SHP77 treated with DMSO at 0.1 percent for 48 hours (cell line): ENCODE results near the gene PLLP.
"Not testable (repeated sequence)": the region's sequence is repeated elsewhere in the genome, so short reads cannot be mapped to it uniquely, and the experiment has no call there.

Experiments
- DNase-seq: peaks from one replicate; lab custom pipeline; 2025; lab: John Stamatoyannopoulos, UW

The PLLP gene

GRCh38 chr16:57273359-57273758 is 11.1 kb downstream of the PLLP start:
- no peak for DNase-seq

- DNase-seq, result no peak
Measured at GRCh38 chr16:57271867-57272495, 12.5 kb downstream of the PLLP start.

- DNase-seq, result no peak
Measured at GRCh38 chr16:57271063-57271345, 13.5 kb downstream of the PLLP start.

GRCh38 chr16:57270221-57271062 is 14.0 kb downstream of the PLLP start:
- DNase-seq, result no peak

- no peak for DNase-seq
Measured at GRCh38 chr16:57268804-57269800, 15.4 kb downstream of the PLLP start.

GRCh38 chr16:57267343-57267742 is 17.1 kb downstream of the PLLP start:
- DNase-seq, result not testable (repeated sequence)

GRCh38 chr16:57266531-57267260 is 17.8 kb downstream of the PLLP start:
- DNase-seq, result no peak

GRCh38 chr16:57265850-57266530 is 18.5 kb downstream of the PLLP start:
- DNase-seq, result no peak

- no peak for DNase-seq
Measured at GRCh38 chr16:57264950-57265371, 19.5 kb downstream of the PLLP start.

GRCh38 chr16:57264381-57264780 is 20.1 kb downstream of the PLLP start:
- no peak for DNase-seq

GRCh38 chr16:57263541-57264351 is 20.7 kb downstream of the PLLP start:
- DNase-seq, result no peak

- DNase-seq, result no peak
Measured at GRCh38 chr16:57262841-57263540, 21.5 kb downstream of the PLLP start.

GRCh38 chr16:57261806-57262205 is 22.7 kb downstream of the PLLP start:
- no peak for DNase-seq

- no peak for DNase-seq
Measured at GRCh38 chr16:57260294-57260929, 24.1 kb downstream of the PLLP start.

- no peak for DNase-seq
Measured at GRCh38 chr16:57258910-57259475, 25.5 kb downstream of the PLLP start.

- DNase-seq, result no peak
Measured at GRCh38 chr16:57258226-57258909, 26.1 kb downstream of the PLLP start.

- no peak for DNase-seq
Measured at GRCh38 chr16:57257455-57258070, 26.9 kb downstream of the PLLP start.
